Measurements from ENCODE around the gene NRXN2.
"Not testable (repeated sequence)": the region's sequence is repeated elsewhere in the genome, so short reads cannot be mapped to it uniquely, and the experiment has no call there.

The NRXN2 gene

GRCh38 chr11:64601605-64602465, 121.2 kb downstream of the NRXN2 start:
- DNase-seq: no peak

DNA sequence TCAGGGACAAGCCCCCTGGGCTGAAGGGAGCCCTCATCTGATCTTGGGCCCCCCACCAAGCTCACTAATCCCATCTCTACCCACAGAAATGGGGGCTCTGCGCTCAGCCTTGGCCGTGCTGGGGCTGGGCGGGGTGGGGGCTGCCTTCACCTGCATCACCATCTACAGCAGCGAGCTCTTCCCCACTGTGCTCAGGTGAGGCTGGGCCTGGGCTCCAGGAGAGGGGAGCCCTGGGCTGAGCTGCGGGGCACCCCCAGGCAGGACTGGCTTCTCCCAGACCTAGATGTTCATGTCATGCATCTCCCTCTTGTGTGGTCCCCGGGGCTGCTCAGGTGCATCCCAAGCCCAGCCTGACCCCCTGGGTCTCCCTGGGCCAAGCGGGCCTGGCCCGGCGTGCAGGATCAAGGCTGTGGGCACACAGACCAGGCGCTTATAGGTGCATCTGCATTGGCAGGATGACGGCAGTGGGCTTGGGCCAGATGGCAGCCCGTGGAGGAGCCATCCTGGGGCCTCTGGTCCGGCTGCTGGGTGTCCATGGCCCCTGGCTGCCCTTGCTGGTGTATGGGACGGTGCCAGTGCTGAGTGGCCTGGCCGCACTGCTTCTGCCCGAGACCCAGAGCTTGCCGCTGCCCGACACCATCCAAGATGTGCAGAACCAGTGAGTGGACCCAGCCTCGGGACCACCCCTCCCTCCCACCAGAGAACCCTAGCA, 122.6 kb downstream of the NRXN2 start:
- no peak for DNase-seq

DNA sequence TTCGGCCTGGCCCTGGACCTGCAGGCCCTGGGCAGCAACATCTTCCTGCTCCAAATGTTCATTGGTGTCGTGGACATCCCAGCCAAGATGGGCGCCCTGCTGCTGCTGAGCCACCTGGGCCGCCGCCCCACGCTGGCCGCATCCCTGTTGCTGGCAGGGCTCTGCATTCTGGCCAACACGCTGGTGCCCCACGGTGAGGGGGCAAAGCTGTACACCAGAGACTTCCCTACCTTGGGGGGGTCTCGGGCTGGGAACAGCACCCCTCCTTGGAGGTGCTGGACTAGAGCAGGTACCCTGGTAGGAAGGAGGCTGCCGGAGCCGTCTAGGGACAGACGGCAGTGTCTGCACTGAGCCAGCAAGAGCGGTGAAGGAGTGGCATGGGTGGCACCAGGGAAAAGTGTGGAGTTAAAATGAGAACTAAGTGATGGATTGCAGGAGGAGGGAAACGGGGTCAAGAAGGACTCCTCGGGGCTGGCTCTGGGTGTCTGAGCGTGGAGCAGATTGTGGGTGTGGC, 123.2 kb downstream of the NRXN2 start:
- no peak for DNase-seq

- no peak for DNase-seq
Observed at GRCh38 chr11:64598797-64599697, 124.0 kb downstream of the NRXN2 start.

GRCh38 chr11:64598106-64598796, 124.7 kb downstream of the NRXN2 start:
- no peak for DNase-seq

DNA sequence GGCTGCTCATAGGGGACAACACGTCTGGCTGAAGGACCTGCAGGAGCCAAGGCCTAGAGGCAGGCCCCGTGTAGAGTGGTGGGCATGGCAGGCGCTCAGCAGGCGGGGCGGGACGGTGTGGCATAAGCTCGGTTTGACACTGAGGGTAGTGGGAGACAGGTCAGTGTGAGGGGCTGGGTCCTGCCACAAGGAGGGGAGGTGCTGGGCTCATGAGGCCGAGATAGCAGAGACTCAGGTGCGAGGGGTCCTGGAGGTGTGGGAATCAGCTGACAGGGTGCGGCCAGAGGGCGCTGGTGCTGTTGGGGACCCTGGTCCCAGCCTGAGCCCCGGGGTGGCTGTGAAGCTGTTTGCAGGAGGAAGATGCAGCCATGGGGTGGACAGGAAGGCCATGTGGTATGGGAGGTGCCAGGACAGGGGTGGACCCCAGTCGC, 125.3 kb downstream of the NRXN2 start:
- no peak for DNase-seq

GRCh38 chr11:64595922-64596321, 127.1 kb downstream of the NRXN2 start:
- DNase-seq: not testable (repeated sequence)

GRCh38 chr11:64594159-64594939, 128.6 kb downstream of the NRXN2 start:
- DNase-seq: no peak

GRCh38 chr11:64593156-64594105, 129.6 kb downstream of the NRXN2 start:
- no peak for DNase-seq

GRCh38 chr11:64592656-64593055, 130.3 kb downstream of the NRXN2 start:
- DNase-seq: no peak

DNA sequence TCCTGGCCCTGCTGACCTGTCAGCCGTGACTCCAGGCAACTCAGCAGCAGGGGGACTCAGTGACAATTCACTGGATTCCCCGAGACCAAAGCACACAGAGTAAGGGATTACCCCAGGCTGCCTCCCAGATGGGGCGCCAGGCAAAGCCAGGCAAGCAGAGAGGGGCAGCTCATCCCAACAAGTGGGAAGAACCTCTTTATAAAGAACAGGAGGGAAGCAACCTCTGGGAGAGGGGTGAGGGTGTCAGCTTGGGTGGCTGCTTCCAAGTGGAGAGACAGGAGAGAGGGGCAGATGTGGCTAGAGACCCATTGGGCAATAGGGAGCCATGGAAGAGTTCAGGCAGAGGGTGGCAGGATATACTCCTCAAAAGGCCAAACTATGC, 130.8 kb downstream of the NRXN2 start:
- no peak for DNase-seq

- DNase-seq: no peak
Observed at GRCh38 chr11:64591257-64592233, 131.5 kb downstream of the NRXN2 start.

DNA sequence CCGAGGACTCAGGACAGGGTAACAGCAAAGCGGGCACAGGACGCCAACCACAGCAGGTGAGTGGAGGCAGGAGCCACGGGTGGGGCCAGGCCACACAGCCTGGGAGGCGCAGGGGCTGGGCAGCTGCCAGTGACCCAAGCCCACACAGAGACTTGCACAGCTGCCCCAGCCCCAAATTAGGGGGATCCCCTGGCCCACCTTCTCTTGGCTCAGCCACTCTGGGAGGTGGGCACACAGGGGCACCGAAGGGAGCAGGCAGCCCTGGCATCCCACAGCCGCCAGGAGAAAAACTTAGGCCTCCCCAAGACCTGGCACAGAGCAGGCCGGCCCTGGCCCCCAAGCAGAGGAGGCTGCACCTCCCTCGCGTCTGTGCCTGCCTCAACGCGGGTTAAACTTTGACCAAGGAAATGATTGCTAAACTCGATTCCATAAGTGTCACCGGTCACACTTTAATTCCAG, 132.2 kb downstream of the NRXN2 start, which contains the start of gene SLC22A12:
Gene SLC22A12 (plus strand): TSS at position 458 of the 459 bp plus-strand sequence. CDS start 337 bp downstream, outside the sequence.
- no peak for DNase-seq

GRCh38 chr11:64588701-64589100, 134.3 kb downstream of the NRXN2 start:
- DNase-seq: no peak

DNA sequence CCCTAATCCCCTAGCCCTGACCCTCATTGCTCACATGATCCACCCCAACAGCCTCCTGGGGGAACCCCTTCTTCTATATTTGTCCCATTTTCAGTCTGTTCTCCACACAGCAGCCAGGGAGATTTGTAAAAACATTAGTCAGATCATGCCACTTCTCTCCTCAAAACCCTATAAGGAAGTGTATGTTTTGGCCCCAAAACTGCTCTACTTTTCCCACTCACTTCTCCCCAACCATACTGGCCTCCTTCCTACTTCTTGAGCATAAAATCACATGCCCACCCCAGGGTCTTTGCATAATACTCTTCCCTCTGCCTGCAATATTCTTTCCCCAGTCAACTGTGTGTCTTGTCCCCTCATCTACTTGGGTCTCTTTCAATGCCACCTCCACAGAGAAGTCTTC, 136.6 kb downstream of the NRXN2 start:
- DNase-seq: no peak

GRCh38 chr11:64585150-64585549, 137.8 kb downstream of the NRXN2 start:
- DNase-seq: no peak

DNA sequence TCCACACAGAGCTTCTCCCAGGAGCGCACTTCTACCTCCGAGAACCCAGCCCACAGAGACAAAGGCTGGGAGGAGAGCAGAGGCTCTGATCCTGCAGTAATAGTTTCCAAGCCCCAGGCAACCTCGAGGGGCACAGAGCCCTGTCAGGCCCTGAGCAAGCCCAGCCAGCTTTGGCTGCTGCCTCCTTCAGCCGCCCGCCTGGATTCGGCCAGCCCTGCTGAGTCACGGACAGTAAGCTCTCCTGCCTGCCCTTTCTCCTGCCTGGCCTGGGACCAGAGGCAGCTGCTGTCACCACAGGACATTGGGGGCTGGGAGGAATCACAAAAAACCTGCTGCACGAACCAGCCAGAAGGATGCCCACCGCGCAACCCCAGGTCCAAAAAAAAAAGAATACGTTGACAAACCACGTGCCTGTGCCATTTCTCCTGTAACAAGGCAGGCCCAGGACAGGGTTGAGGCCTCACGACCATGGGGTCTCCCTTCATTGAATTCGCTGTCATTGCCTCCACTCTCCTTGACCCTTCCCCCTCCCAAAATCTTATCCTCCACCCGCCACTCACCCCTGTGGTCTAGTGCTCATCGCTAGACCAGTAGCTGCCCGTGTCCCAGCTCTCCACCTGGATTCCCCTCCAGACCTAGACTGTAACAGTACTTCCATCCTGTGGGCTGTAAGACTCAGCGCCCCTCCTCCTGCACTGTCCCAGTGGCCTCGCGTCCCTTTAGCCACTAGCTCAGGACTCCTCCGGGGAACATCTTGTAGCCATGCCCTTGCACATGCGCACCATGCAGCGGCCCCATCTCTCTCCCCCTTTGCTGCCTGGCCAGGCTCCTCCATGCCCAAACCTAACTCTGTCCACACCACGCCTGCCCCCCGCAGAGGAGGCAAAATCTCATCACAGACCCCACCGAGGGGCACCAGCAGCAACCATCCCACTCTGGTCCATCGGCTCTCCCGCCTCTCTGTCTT, 139.4 kb downstream of the NRXN2 start:
- no peak for DNase-seq
